Daoy (cell line): ENCODE results near the gene NCCRP1. TPM values are rescaled to one million over a fixed set of nuclear protein-coding genes. Genes with fewer than 3 reads are reported as not detected.

ENCODE experiments used
- DNase-seq: peaks from one replicate; pipeline ENCODE4 v3.0.0-alpha.2; 2015; ENCODE audit warnings: low read depth
- total RNA-seq: library from RNA; depleted of rRNA; stranded (reverse); fragments of >200 nt; shearing (Covaris generic); gene quantifications from 2 replicates; pipeline ENCODE4 v1.2.3, GENCODE V29; 2014

The NCCRP1 gene
- total RNA-seq, 1 experiment from 2014 or later = 0.40 TPM

DNA sequence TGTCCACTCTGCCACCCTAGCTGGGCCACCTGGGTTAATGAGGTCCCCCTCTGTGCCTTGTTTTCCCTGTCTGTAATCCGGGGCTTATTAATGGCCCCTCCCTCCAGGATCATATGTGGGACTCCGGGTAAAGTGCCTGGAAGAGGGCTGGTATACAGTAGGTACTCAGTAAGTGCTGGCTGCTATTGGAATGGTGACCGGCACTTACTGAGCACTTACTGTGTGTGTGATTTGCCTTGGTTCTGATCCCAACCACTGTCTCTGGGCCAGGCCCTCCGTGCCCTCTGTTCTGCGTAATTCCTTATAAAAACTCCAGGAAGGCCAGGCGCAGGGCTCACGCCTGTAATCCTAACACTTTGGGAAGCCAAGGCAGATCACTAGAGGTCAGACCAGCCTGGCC, 30.9 kb upstream of the NCCRP1 start:
- DNase-seq = no peak

DNA sequence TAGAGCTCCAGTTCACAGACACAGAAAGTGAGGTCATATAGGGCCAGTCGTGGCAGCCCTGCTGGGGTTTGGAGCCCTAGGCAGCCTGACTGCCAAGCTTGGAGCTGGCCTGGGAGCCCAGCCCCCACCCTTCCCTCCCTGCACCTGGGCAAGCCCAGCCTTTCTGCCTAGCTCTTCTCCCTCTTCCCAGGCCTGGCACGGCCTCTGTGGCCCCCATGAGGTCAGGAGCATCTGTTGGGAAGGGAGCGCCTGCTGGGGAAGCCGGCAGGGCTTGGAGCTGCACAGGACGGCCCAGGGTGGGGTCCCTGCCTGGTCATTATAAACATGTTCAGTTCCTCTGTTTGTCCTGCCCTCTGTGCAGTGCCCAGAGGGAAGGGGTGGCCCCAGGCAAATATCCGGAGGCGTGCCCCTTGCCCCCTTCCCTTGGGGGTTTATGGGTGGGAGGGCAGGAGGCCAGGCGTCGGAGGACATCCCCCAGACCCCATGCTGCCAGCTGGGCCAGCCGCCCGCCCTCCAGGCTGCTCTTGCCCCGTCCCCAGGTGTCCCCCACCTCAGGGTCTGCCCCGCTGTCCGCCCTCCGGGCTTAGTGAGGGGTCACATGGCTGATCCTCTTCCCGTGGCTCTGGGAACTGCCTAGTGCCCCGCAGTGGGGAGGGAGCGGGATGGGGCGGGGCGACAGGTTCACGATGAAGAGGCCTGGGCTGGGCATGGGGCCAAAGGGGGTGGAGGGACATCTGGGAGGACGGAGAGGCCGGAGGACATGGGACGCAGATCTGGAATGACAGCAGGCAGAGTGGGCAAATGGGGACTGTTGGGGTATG, 30.0 kb upstream of the NCCRP1 start:
- DNase-seq = no peak

- DNase-seq = no peak
Measured at GRCh38 chr19:39167461-39168257, 29.1 kb upstream of the NCCRP1 start.

DNA sequence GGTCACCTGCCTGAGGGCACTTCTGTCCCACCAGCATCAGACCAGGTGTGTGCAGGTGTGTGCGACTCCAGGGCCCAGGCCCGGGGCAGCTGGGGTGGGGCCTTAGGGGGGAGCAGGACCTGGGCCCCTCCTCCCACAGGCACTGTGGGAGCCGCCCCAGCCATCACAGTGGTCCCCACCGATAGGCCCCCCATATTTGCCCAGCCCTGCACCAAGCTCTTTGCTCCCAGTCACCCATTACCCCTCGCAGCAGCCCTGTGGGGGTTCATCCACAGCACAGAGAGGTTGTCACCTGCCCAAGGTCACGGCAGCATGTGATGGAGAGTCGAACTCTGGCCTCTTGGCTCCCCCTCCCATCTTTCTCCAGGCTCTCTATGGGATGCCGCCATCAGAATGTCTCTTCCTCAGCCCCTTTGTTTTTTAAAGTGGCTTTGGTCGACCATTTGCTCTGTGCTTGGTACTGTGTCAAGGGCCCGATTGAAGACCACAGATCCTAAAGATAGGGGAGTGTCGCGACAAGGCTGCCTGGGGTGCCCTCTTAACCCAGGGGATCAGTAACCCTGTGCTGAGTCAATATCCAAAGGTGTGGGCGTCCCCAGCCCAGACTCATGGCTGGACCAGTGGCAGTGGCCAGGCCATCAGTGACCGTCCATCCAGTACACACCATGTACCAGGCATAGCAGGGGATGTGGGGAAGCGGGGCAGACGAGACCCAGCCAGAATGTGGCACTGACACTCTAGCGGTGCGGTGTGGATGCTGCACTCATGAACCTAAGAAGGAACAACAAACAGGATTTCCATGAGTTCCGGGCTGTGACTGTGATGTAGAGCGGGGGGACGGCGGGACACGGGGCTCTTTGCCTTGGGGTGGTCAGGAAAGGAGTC, 28.3 kb upstream of the NCCRP1 start:
- no peak for DNase-seq

- no peak for DNase-seq
Measured at GRCh38 chr19:39169143-39169810, 27.5 kb upstream of the NCCRP1 start.

GRCh38 chr19:39170386-39171231, 26.2 kb upstream of the NCCRP1 start:
- DNase-seq = no peak

DNA sequence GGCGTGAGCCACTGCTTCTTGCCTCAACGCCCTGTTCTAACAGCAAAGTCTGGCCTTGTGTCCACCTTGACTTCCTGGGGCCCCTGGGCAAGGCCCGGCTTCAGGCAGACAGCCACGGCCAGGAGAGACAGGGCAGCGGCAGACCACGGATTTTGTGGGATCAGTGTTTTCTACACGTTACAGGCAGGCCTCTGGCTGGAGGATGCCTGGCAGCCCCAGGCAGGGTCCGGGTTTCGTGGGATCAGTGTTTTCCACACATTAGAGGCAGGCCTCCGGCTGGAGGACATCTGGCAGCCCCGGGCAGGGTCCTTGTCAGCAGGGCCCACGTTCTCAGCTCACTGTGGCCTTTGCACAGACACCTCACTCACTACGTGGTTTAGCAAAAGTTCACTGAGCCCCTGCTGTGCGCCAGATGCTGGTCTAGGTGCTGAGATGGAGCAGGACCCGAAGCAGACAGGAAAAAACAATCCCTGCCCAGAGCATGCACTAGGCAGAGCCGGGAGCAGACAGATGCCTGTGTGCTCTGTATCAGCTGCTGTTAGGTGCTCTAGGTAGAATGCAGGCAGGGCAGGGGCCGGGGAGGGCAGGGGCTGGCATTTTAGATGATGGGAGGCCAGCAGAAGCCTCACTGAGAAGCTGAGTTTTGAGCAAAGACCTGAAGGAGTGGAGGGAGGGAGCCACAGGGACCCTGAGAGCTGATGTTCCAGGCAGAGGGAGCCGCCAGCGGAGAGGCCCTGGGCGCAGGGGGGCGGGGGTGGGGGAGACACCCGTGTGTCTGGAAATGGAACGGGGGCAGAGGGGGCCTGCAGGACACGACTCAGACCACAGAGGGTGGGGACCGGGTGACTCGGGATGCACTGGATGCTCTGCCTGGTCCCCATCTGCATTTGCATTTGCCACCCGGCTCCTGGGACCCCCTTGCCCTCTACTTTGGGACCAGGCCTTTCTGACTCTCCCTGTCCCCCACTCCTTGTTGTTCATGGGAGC, 25.0 kb upstream of the NCCRP1 start:
- no peak for DNase-seq

GRCh38 chr19:39172700-39173501, 23.9 kb upstream of the NCCRP1 start:
- DNase-seq = no peak

DNA sequence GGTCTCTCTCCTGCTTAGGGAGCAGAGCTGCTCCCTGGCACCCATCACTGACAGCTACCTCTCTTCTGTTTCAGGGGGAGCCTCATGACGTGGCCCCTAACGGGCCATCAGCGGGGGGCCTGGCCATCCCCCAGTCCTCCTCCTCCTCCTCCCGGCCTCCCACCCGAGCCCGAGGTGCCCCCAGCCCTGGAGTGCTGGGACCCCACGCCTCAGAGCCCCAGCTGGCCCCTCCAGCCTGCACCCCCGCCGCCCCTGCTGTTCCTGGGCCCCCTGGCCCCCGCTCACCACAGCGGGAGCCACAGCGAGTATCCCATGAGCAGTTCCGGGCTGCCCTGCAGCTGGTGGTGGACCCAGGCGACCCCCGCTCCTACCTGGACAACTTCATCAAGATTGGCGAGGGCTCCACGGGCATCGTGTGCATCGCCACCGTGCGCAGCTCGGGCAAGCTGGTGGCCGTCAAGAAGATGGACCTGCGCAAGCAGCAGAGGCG, 23.2 kb upstream of the NCCRP1 start:
- no peak for DNase-seq

DNA sequence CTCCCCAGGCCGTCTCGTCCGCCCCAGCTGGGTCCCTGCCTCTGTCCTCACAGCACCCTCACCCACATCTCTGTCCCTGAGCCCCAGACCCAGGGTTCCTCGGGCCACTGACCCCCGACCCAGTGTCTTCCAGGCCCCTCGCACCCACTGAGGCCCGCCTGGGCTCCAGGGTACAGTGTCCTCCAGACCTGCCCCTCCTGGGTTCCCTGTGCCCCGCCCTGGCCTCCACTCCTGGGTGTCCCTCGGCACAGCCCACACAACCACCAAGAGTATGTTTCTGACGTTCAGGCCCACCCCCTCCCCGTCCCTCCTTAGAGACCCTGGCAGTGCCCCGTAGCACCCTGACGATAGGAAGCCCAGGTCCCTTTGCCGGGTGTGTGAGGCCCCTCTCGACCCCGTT, 22.6 kb upstream of the NCCRP1 start:
- DNase-seq = no peak

GRCh38 chr19:39174558-39175544, 21.9 kb upstream of the NCCRP1 start:
- no peak for DNase-seq

- no peak for DNase-seq
Measured at GRCh38 chr19:39175564-39175963, 21.2 kb upstream of the NCCRP1 start.

GRCh38 chr19:39177110-39177699, 19.6 kb upstream of the NCCRP1 start:
- DNase-seq = no peak

DNA sequence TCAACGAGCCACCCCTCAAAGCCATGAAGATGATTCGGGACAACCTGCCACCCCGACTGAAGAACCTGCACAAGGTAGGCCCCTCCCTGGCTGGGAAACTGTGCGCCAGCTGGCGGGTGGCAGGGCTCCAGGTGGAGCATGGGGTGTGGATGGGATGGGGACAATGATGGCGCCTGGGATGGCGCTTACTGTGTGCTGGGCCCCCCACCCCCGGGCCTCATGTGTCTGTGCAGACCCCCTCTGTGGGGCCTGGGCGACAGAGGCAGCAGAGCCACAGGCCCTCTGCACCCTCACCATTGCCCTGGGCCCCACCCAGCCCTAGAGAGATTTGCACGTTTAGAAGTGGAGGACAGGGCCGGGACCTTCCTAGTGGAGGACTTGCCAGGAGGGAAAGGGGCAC, 19.0 kb upstream of the NCCRP1 start:
- no peak for DNase-seq

- no peak for DNase-seq
Measured at GRCh38 chr19:39178296-39179006, 18.3 kb upstream of the NCCRP1 start.

DNA sequence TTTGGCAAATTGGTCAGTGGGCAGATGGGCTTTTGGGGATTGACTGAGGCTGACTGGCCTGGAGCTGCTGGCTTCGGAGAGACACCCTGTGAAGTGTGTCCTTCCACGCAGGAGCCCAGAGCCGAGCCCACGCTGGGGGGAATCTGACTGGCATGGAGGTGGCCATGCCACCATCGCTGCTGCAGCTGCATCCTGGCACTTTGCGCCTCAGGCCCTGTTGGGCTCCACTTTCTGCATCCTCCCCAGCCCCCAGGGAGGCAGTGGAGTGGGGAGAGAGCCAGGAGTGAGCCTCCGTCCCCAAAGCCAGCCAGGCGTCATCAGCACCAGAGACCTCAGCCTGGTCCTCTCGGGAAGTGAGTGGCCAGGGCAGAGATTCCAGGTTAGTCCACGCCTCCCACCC, 17.0 kb upstream of the NCCRP1 start:
- no peak for DNase-seq
